ENCODE measurements around the gene COL8A1.
A peak's percentile ranks its signal among the peaks of the same experiment; 100 is the strongest.

The COL8A1 gene

DNA sequence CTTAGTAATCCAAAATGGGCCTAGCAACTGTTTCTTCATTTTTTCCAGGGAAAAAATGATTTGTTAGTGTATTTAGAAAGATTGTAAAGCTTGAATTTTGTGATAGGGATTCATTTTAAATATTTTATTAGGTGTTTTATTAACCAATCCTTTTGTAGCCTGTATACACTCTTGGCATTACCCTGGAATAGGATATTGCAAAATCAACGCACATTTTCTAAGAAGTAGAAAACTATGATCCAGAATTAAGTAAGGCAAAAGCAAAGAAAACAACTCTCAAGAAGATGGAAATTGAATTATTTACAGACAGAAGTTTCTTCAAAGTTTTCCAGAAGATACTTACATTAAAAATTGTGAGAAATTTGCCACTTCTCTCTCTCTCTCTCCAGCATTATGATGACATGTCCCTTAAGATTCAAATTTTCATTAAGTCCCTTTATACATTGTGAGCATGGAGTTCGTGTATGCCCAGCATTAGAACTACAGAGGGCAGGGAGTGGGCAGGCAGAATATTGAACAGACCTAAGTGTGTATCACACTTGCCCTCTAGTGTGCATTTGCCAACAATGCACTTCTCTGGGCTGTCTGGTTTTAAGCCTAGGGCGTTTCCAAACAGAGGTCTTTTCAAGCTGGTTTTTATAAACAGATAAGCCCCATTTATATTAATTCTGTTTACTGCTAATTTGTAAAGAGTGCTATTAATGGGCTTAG, 150.8 kb downstream of the COL8A1 start:
- Histone ChIP-seq H3K9ac (ENCODE audit: low read length) (no peak overlapping the region), H3K27me3 (ENCODE audit: control insufficient read depth, insufficient read depth, low read length) (no peaks in the 10 kb centered on the region), H3K4me1 (ENCODE audit: control insufficient read depth, low read depth, low read length) (no peaks in the 10 kb centered on the region), H3K36me3 (ENCODE audit: control insufficient read depth, low read depth, low read length) (no peaks in the 10 kb centered on the region), H3K9me3 (ENCODE audit: control insufficient read depth, low read depth, low read length) (no peaks in the 10 kb centered on the region), H3K4me3 (ENCODE audit: low read length) (no peak overlapping the region), H3K27ac (ENCODE audit: low read length) (no peak overlapping the region)

GRCh38 chr3:99794485-99794884, 156.1 kb downstream of the COL8A1 start:
- H3K36me3 ChIP-seq (ENCODE audit: control insufficient read depth, low read depth, low read length), result no peaks in the 10 kb centered on the region

DNA sequence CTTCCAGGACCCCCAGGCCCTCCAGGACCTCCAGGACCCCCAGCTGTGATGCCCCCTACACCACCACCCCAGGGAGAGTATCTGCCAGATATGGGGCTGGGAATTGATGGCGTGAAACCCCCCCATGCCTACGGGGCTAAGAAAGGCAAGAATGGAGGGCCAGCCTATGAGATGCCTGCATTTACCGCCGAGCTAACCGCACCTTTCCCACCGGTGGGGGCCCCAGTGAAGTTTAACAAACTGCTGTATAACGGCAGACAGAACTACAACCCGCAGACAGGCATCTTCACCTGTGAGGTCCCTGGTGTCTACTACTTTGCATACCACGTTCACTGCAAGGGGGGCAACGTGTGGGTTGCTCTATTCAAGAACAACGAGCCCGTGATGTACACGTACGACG, 157.2 kb downstream of the COL8A1 start:
- Histone ChIP-seq H3K4me1 (ENCODE audit: control insufficient read depth, low read depth, low read length) (no peaks in the 10 kb centered on the region), H3K9me3 (ENCODE audit: control insufficient read depth, low read depth, low read length) (no peaks in the 10 kb centered on the region), H3K9ac (ENCODE audit: low read length) (no peak overlapping the region), H3K36me3 (ENCODE audit: control insufficient read depth, low read depth, low read length) (no peaks in the 10 kb centered on the region), H3K27ac (ENCODE audit: low read length) (no peak overlapping the region), H3K4me3 (ENCODE audit: low read length) (no peak overlapping the region), H3K27me3 (ENCODE audit: control insufficient read depth, insufficient read depth, low read length) (no peaks in the 10 kb centered on the region)

More at GRCh38 chr3:99794485-99794884, 156.1 kb downstream of the COL8A1 start:
- Histone ChIP-seq H3K9ac (ENCODE audit: low read length) (no peak overlapping the region), H3K4me3 (ENCODE audit: low read length) (no peak overlapping the region), H3K4me1 (ENCODE audit: control insufficient read depth, low read depth, low read length) (no peaks in the 10 kb centered on the region), H3K27me3 (ENCODE audit: control insufficient read depth, insufficient read depth, low read length) (no peaks in the 10 kb centered on the region), H3K9me3 (ENCODE audit: control insufficient read depth, low read depth, low read length) (no peaks in the 10 kb centered on the region), H3K27ac (ENCODE audit: low read length) (no peak overlapping the region)

DNA sequence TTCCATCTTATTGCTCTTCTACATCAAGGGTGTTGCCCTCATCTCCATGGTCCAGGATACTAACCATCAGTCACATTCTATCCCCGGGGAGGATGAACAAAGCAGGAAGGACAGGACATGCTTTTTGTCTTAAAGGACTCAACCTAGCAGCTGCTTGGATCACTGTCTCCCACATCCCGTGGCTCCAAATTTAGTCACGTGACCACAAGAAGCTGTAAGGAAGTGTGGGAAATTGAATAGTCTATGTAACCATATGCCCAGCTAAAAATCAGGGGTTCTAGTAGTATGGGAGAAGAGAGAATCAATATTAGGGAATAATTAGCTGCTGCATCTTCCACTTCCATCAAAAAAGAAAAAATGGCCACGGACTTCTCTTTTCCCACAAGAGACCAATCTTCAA, 161.0 kb downstream of the COL8A1 start:
- no peaks in the 10 kb centered on the region for H3K27me3 ChIP-seq (ENCODE audit: control insufficient read depth, insufficient read depth, low read length)
- no peak overlapping the region for H3K9ac ChIP-seq (ENCODE audit: low read length)
- H3K4me1 ChIP-seq (ENCODE audit: control insufficient read depth, low read depth, low read length), result no peaks in the 10 kb centered on the region
- H3K4me3 ChIP-seq (ENCODE audit: low read length), result no peak overlapping the region
- no peak overlapping the region for H3K27ac ChIP-seq (ENCODE audit: low read length)
- H3K9me3 ChIP-seq (ENCODE audit: control insufficient read depth, low read depth, low read length), result no peaks in the 10 kb centered on the region
- H3K36me3 ChIP-seq (ENCODE audit: control insufficient read depth, low read depth, low read length), result no peaks in the 10 kb centered on the region

GRCh38 chr3:99803297-99803696, 164.9 kb downstream of the COL8A1 start:
- no peak overlapping the region for H3K27ac ChIP-seq (ENCODE audit: low read length)
- no peaks in the 10 kb centered on the region for H3K4me1 ChIP-seq (ENCODE audit: control insufficient read depth, low read depth, low read length)
- no peaks in the 10 kb centered on the region for H3K36me3 ChIP-seq (ENCODE audit: control insufficient read depth, low read depth, low read length)
- H3K9ac ChIP-seq (ENCODE audit: low read length), result no peak overlapping the region
- no peaks in the 10 kb centered on the region for H3K27me3 ChIP-seq (ENCODE audit: control insufficient read depth, insufficient read depth, low read length)
- no peak overlapping the region for H3K4me3 ChIP-seq (ENCODE audit: low read length)
- peaks cover 15% of the 10 kb centered on the region for H3K9me3 ChIP-seq (ENCODE audit: control insufficient read depth, low read depth, low read length)

DNA sequence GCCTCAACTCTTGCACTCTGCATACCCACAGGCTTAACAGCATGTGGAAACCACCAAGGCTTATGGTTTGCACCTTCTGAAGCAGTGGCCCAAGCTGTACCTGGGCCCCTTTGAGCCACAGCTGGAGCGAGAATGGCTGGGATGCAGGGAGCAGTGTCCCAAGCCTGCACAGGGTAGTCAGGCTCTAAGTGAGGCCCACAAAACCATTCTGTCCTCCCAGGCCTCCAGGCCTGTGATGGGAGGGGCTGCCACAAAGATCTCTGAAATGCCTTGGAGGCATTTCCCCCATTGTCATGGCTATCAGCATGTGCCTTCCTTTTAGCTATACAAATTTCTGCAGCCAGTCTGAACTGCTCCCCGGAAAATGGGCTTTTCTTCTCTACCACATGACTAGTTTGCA, 166.8 kb downstream of the COL8A1 start:
- Histone ChIP-seq H3K9ac (ENCODE audit: low read length) (no peak overlapping the region), H3K4me3 (ENCODE audit: low read length) (no peak overlapping the region), H3K9me3 (ENCODE audit: control insufficient read depth, low read depth, low read length) (peaks cover 15% of the 10 kb centered on the region), H3K36me3 (ENCODE audit: control insufficient read depth, low read depth, low read length) (no peaks in the 10 kb centered on the region), H3K27ac (ENCODE audit: low read length) (no peak overlapping the region), H3K27me3 (ENCODE audit: control insufficient read depth, insufficient read depth, low read length) (no peaks in the 10 kb centered on the region), H3K4me1 (ENCODE audit: control insufficient read depth, low read depth, low read length) (no peaks in the 10 kb centered on the region)

DNA sequence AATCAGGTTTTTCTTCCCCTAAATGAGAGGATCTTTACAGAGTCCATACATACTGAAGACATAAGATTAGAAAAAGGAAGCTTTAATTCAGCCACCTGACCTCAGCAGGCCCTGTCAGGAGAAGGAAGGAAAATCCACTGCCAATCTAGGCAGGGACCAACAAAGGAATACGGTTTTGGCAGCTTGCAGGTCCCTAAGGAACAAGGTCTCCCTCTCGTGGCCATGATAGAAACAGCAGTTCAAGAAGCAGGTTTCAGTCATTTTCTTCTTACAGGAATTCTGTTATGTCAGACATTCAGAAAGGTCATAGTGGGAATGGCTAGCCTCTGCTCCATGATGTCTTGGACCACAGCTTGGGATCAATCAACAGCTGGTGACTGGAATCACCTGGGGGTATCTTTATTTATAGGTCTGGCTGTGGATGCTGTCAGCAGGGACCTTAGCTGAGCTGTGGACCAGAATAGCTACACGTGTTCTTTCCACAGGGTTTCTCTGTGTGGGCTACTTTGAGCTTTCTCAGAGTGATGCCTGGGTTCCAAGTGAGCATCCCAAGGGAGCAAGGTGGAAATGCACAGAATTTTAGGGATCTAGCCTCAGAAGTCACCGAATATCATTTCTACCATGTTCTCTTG, 169.9 kb downstream of the COL8A1 start:
- no peaks in the 10 kb centered on the region for H3K36me3 ChIP-seq (ENCODE audit: control insufficient read depth, low read depth, low read length)
- no peaks in the 10 kb centered on the region for H3K4me1 ChIP-seq (ENCODE audit: control insufficient read depth, low read depth, low read length)
- H3K9me3 ChIP-seq (ENCODE audit: control insufficient read depth, low read depth, low read length), result peaks cover 15% of the 10 kb centered on the region
- H3K27me3 ChIP-seq (ENCODE audit: control insufficient read depth, insufficient read depth, low read length), result no peaks in the 10 kb centered on the region
- no peak overlapping the region for H3K4me3 ChIP-seq (ENCODE audit: low read length)
- no peak overlapping the region for H3K9ac ChIP-seq (ENCODE audit: low read length)
- H3K27ac ChIP-seq (ENCODE audit: low read length), result no peak overlapping the region

DNA sequence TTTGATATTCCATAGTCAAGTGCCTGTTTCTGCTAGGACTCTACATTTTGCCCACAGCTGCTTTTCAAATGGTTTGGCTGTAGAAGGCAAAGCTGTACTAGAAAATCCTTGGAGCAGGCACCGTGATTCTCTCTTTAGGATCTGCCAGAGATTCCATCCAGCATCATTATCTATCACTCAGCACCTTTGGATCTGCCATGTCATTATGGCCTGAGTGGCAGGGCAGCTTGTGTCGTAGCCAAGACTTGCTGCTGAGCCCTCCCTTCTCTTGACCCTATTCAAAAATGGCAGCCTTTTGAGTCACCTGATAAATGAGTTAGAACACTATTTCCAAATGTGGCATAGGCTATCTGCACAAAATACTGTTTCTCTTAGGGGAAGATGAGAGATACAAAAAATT, 171.2 kb downstream of the COL8A1 start:
- Histone ChIP-seq H3K4me3 (ENCODE audit: low read length) (no peak overlapping the region), H3K4me1 (ENCODE audit: control insufficient read depth, low read depth, low read length) (no peaks in the 10 kb centered on the region), H3K27ac (ENCODE audit: low read length) (no peak overlapping the region), H3K27me3 (ENCODE audit: control insufficient read depth, insufficient read depth, low read length) (no peaks in the 10 kb centered on the region), H3K9ac (ENCODE audit: low read length) (no peak overlapping the region), H3K36me3 (ENCODE audit: control insufficient read depth, low read depth, low read length) (no peaks in the 10 kb centered on the region), H3K9me3 (ENCODE audit: control insufficient read depth, low read depth, low read length) (peaks cover 14% of the 10 kb centered on the region)

GRCh38 chr3:99810403-99810802, 172.0 kb downstream of the COL8A1 start:
- H3K27ac ChIP-seq (ENCODE audit: low read length), result no peak overlapping the region
- H3K9me3 ChIP-seq (ENCODE audit: control insufficient read depth, low read depth, low read length), result peaks cover 6% of the 10 kb centered on the region
- no peak overlapping the region for H3K9ac ChIP-seq (ENCODE audit: low read length)

GRCh38 chr3:99817047-99817436, 178.6 kb downstream of the COL8A1 start:
- no peaks in the 10 kb centered on the region for H3K4me1 ChIP-seq (ENCODE audit: control insufficient read depth, low read depth, low read length)
- H3K9me3 ChIP-seq (ENCODE audit: control insufficient read depth, low read depth, low read length), result no peaks in the 10 kb centered on the region
- peak overlapping the region; percentile 81 for H3K9ac ChIP-seq (ENCODE audit: low read length)
- H3K4me3 ChIP-seq (ENCODE audit: low read length), result peak overlapping the region; percentile 91
- no peaks in the 10 kb centered on the region for H3K27me3 ChIP-seq (ENCODE audit: control insufficient read depth, insufficient read depth, low read length)
- H3K36me3 ChIP-seq (ENCODE audit: control insufficient read depth, low read depth, low read length), result no peaks in the 10 kb centered on the region
- peak overlapping the region; percentile 83 for H3K27ac ChIP-seq (ENCODE audit: low read length)

More at GRCh38 chr3:99810403-99810802, 172.0 kb downstream of the COL8A1 start:
- Histone ChIP-seq H3K27me3 (ENCODE audit: control insufficient read depth, insufficient read depth, low read length) (no peaks in the 10 kb centered on the region), H3K4me3 (ENCODE audit: low read length) (no peak overlapping the region), H3K4me1 (ENCODE audit: control insufficient read depth, low read depth, low read length) (no peaks in the 10 kb centered on the region), H3K36me3 (ENCODE audit: control insufficient read depth, low read depth, low read length) (no peaks in the 10 kb centered on the region)

DNA sequence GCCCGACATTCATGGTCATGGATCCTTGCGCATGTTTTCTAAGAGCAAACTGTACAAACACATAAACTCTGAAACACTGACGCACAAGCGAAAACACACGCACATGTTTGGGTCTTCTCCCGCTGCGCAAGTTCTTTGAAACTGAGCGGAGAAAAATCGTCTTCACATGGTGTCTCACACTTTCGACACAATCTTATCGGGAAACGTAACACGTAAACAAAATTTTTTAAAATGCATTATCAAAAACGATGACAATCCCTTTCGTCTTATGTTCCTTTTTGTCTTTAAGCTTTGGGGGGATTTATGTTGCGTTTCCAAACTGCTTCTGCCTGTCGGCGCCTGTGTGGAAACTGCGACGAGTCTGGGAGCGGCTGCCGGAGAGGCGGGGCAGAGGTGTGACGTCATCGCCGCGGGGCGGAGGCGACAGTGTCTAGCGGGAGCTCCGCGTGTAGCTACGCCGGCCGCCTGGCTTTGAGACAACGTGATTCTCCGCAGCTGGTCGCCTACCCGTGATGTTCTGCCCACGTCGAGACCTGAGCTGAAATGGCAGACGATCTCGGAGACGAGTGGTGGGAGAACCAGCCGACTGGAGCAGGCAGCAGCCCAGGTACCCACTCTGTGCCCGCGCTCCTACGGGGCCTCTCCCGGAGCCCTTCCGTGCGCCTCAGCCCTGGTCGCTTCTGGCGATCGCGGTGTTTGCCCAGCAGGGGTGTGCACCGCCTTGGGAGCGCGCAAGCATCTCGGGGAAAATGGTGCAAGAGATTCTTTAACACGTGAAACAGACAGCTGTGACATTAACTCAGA, 179.2 kb downstream of the COL8A1 start, which contains the start of gene CMSS1:
CMSS1 (plus strand) TSS at position 426 of the 804 bp plus-strand sequence.
- Histone ChIP-seq H3K4me1 (ENCODE audit: control insufficient read depth, low read depth, low read length) (no peaks in the 10 kb centered on the region), H3K36me3 (ENCODE audit: control insufficient read depth, low read depth, low read length) (no peaks in the 10 kb centered on the region), H3K9me3 (ENCODE audit: control insufficient read depth, low read depth, low read length) (no peaks in the 10 kb centered on the region), H3K9ac (ENCODE audit: low read length) (peak within 1 kb of the TSS; percentile 81), H3K27me3 (ENCODE audit: control insufficient read depth, insufficient read depth, low read length) (no peaks in the 10 kb centered on the region), H3K27ac (ENCODE audit: low read length) (peak within 1 kb of the TSS; percentile 83), H3K4me3 (ENCODE audit: low read length) (peak within 1 kb of the TSS; percentile 91)
